Measurements from ENCODE around the gene KCNG2.
"Not testable (repeated sequence)": the region's sequence is repeated elsewhere in the genome, so short reads cannot be mapped to it uniquely, and the experiment has no call there.

The KCNG2 gene

GRCh38 chr18:79853303-79853992 lies 55.7 kb downstream of the KCNG2 start:
- DNase-seq (ENCODE audit: low read depth): no peak

- DNase-seq (ENCODE audit: low read depth): no peak
Measured at GRCh38 chr18:79853993-79854364, 56.2 kb downstream of the KCNG2 start.

- no peak for DNase-seq (ENCODE audit: low read depth)
Measured at GRCh38 chr18:79855147-79855933, 57.6 kb downstream of the KCNG2 start.

- DNase-seq (ENCODE audit: low read depth): no peak
Measured at GRCh38 chr18:79856119-79857007, 58.6 kb downstream of the KCNG2 start.

- no peak for DNase-seq (ENCODE audit: low read depth)
Measured at GRCh38 chr18:79857082-79857671, 59.4 kb downstream of the KCNG2 start.

- DNase-seq (ENCODE audit: low read depth): no peak
Measured at GRCh38 chr18:79859314-79859713, 61.6 kb downstream of the KCNG2 start.

- DNase-seq (ENCODE audit: low read depth): no peak
Measured at GRCh38 chr18:79861687-79862086, 63.9 kb downstream of the KCNG2 start.

GRCh38 chr18:79862562-79862961 lies 64.8 kb downstream of the KCNG2 start:
- DNase-seq (ENCODE audit: low read depth): no peak

GRCh38 chr18:79863161-79864005 lies 65.6 kb downstream of the KCNG2 start:
- no peak for DNase-seq (ENCODE audit: low read depth)

GRCh38 chr18:79864006-79864725 lies 66.4 kb downstream of the KCNG2 start:
- no peak for DNase-seq (ENCODE audit: low read depth)

- not testable (repeated sequence) for DNase-seq (ENCODE audit: low read depth)
Measured at GRCh38 chr18:79864955-79865354, 67.2 kb downstream of the KCNG2 start.

- DNase-seq (ENCODE audit: low read depth): not testable (repeated sequence)
Measured at GRCh38 chr18:79865951-79866350, 68.2 kb downstream of the KCNG2 start.

GRCh38 chr18:79866889-79867574 lies 69.3 kb downstream of the KCNG2 start:
- DNase-seq (ENCODE audit: low read depth): no peak

- DNase-seq (ENCODE audit: low read depth): no peak
Measured at GRCh38 chr18:79867666-79868065, 69.9 kb downstream of the KCNG2 start.

- no peak for DNase-seq (ENCODE audit: low read depth)
Measured at GRCh38 chr18:79868168-79868784, 70.5 kb downstream of the KCNG2 start.

- DNase-seq (ENCODE audit: low read depth): no peak
Measured at GRCh38 chr18:79868811-79869541, 71.2 kb downstream of the KCNG2 start.

- no peak for DNase-seq (ENCODE audit: low read depth)
Measured at GRCh38 chr18:79869591-79870300, 72.0 kb downstream of the KCNG2 start.

All from activated T-cell treated with anti-CD3 and anti-CD28 coated beads for 48 hours (primary cell).